Keratinocyte (primary cell): ENCODE measurements around the gene ZBTB20. TPM values are rescaled to one million over a fixed set of nuclear protein-coding genes. Genes with fewer than 3 reads are reported as not detected.

Experiments used
- DNase-seq: peaks from one replicate; pipeline ENCODE4 v3.0.0-alpha.2; 2011; ENCODE audit warnings: low read depth, missing footprints, low spot score
- FAIRE-seq: peaks from 2 replicates; lab custom pipeline; 2011; peaks lifted over from hg19 to GRCh38; lab: Jason Lieb, UNC
- H2AFZ ChIP-seq: 2 replicates; pipeline ENCODE4 v1.6.0; 2012; ENCODE audit warnings: low read length, control low read depth, inconsistent platforms; ENCODE audit not compliant: control insufficient read depth
- H3K27ac ChIP-seq: 2 replicates; pipeline ENCODE4 v1.5.1; 2011; ENCODE audit warnings: low read length; ENCODE audit not compliant: control insufficient read depth, insufficient read depth
- H3K27me3 ChIP-seq: 3 replicates; pipeline ENCODE4 v1.6.0; 2011; ENCODE audit warnings: low read length; ENCODE audit not compliant: control insufficient read depth, insufficient read depth; ENCODE audit errors: extremely low read depth
- H3K36me3 ChIP-seq, 2 experiments: 2 replicates in 1 of 2; 3 replicates in 1 of 2; pipeline ENCODE4 v1.5.1; 2011; ENCODE audit warnings: low read length in 2 of 2, mild to moderate bottlenecking in 1 of 2; ENCODE audit not compliant: control insufficient read depth in 2 of 2, insufficient read depth in 2 of 2; ENCODE audit errors: extremely low read depth in 1 of 2
- H3K4me1 ChIP-seq: 3 replicates; pipeline ENCODE4 v1.5.1; 2011; ENCODE audit warnings: low read length; ENCODE audit not compliant: control insufficient read depth, insufficient read depth; ENCODE audit errors: extremely low read depth
- H3K4me2 ChIP-seq: 3 replicates; pipeline ENCODE4 v1.6.0; 2011; ENCODE audit warnings: low read depth, low read length; ENCODE audit not compliant: control insufficient read depth, insufficient read depth; ENCODE audit errors: extremely low read depth
- H3K4me3 ChIP-seq, 3 experiments: fragments of 200-600 bp in 1 of 3; sonication (generic) in 1 of 3; 2 replicates in 2 of 3; 3 replicates in 1 of 3; pipeline ENCODE4 v1.5.1; 2011 to 2016; ENCODE audit warnings: low read length in 3 of 3, mild to moderate bottlenecking in 3 of 3, control low read depth in 2 of 3, inconsistent platforms in 1 of 3, low read depth in 1 of 3, mixed read lengths in 1 of 3, mixed run types in 1 of 3, moderate library complexity in 1 of 3; ENCODE audit not compliant: control insufficient read depth in 2 of 3, insufficient read depth in 2 of 3; ENCODE audit errors: extremely low read depth in 1 of 3
- H3K79me2 ChIP-seq: 2 replicates; pipeline ENCODE4 v1.6.0; 2012; ENCODE audit warnings: low read length; ENCODE audit not compliant: control insufficient read depth, insufficient read depth
- H3K9ac ChIP-seq: 3 replicates; pipeline ENCODE4 v1.6.0; 2011; ENCODE audit warnings: low read length; ENCODE audit not compliant: control insufficient read depth, insufficient read depth; ENCODE audit errors: extremely low read depth
- H3K9me1 ChIP-seq: 3 replicates; pipeline ENCODE4 v1.6.0; 2011; ENCODE audit warnings: low read length; ENCODE audit not compliant: control insufficient read depth, insufficient read depth; ENCODE audit errors: extremely low read depth
- H3K9me3 ChIP-seq: 2 replicates; pipeline ENCODE4 v1.5.1; 2012; ENCODE audit warnings: low read depth, low read length; ENCODE audit not compliant: control insufficient read depth
- H4K20me1 ChIP-seq: 3 replicates; pipeline ENCODE4 v1.6.0; 2011; ENCODE audit warnings: low read length; ENCODE audit not compliant: control insufficient read depth, insufficient read depth; ENCODE audit errors: extremely low read depth
- EZH2 ChIP-seq: IDR thresholded peaks from one replicate; pipeline ENCODE4 v1.6.1; 2012; ENCODE audit warnings: inconsistent platforms, mild to moderate bottlenecking, low read length, moderate library complexity
- dilution Hi-C: fragments of 300-500 bp; cut with MboI; formaldehyde crosslinking; loops from one replicate; pipeline ENCODE4 v1.7.0; 2020; ENCODE audit warnings: low sequenced_read_pairs; ENCODE audit not compliant: extremely low pct_ligation_motif_present
- polyA plus RNA-seq, 5 experiments: library from polyadenylated mRNA; depleted of rRNA in 3 of 5; stranded (reverse) in 3 of 5; stranded (forward) in 1 of 5; unstranded in 1 of 5; fragments of >200 nt; gene quantifications; 1 replicate in 1 of 5; 2 replicates in 3 of 5; 3 replicates in 1 of 5; pipeline versions ENCODE4 v1.2.1 to v1.2.3, GENCODE V29; 2011 to 2012; ENCODE audit warnings: missing spikeins in 2 of 5, low read depth in 1 of 5, low replicate concordance in 1 of 5
- TF ChIP-seq, protein P1 (sequence below), 3 experiments: IDR thresholded peaks in 1 of 3; conservative IDR thresholded peaks in 1 of 3; optimal IDR thresholded peaks in 1 of 3; 2 replicates in 2 of 3; 3 replicates in 1 of 3; pipeline versions ENCODE3 to v1.5.1; 2011; ENCODE audit warnings: low read length in 3 of 3, mild to moderate bottlenecking in 3 of 3, moderate library complexity in 2 of 3, control low read depth in 1 of 3, inconsistent platforms in 1 of 3; ENCODE audit not compliant: insufficient read depth in 2 of 3; ENCODE audit errors: extremely low read depth in 1 of 3

ZBTB20 gene
- polyA plus RNA-seq, 1 donor (not counting 4 experiments of a cell fraction or from before 2014, with no cell fraction given) = 0.52 TPM

DNA sequence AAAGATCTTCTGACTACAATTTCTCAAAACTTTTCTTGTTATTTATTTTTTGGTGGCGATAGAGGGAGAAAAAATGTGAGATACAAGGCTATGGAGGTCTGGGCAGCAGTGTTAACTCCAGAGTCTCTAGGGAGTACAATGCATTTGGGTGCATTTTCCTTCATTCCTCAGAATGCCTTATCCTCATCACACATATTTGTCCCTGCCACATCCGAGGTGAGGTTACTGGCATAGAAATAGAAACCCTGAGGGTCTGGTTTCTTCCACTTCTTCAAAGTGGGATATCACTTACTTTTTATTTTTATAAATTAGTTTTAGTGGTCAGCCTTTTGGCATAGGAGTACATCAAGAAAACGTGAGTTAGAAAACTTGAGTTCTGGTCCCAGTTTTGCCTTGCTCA is 702.9 kb downstream of the ZBTB20 start:
- no peak overlapping the region for H2AFZ ChIP-seq
- TF ChIP-seq EZH2 = no peak
- TF ChIP-seq, protein P1, sequence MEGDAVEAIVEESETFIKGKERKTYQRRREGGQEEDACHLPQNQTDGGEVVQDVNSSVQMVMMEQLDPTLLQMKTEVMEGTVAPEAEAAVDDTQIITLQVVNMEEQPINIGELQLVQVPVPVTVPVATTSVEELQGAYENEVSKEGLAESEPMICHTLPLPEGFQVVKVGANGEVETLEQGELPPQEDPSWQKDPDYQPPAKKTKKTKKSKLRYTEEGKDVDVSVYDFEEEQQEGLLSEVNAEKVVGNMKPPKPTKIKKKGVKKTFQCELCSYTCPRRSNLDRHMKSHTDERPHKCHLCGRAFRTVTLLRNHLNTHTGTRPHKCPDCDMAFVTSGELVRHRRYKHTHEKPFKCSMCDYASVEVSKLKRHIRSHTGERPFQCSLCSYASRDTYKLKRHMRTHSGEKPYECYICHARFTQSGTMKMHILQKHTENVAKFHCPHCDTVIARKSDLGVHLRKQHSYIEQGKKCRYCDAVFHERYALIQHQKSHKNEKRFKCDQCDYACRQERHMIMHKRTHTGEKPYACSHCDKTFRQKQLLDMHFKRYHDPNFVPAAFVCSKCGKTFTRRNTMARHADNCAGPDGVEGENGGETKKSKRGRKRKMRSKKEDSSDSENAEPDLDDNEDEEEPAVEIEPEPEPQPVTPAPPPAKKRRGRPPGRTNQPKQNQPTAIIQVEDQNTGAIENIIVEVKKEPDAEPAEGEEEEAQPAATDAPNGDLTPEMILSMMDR (optimal IDR thresholded peaks at IDR 0.05 in 1 of 3, IDR thresholded peaks at IDR 0.05 in 1 of 3, conservative IDR thresholded peaks at IDR 0.05 in 1 of 3; ENCODE audit: extremely low read depth in 1 of 3, insufficient read depth in 2 of 3, low read length in 3 of 3) = no peak
- dilution Hi-C loops = no loop called here
- no peaks in the 10 kb centered on the region for H3K27me3 ChIP-seq
- H3K4me2 ChIP-seq = no peak overlapping the region
- no peak for FAIRE-seq
- no peaks in the 10 kb centered on the region for H3K79me2 ChIP-seq
- no peaks in the 10 kb centered on the region for H3K4me1 ChIP-seq
- H3K9ac ChIP-seq = no peak overlapping the region
- no peaks in the 10 kb centered on the region for H3K36me3 ChIP-seq
- H3K9me3 ChIP-seq = no peaks in the 10 kb centered on the region
- H4K20me1 ChIP-seq = no peaks in the 10 kb centered on the region
- no peak overlapping the region for H3K4me3 ChIP-seq
- H3K27ac ChIP-seq = no peak overlapping the region
- no peak for DNase-seq
- H3K9me1 ChIP-seq = no peaks in the 10 kb centered on the region

DNA sequence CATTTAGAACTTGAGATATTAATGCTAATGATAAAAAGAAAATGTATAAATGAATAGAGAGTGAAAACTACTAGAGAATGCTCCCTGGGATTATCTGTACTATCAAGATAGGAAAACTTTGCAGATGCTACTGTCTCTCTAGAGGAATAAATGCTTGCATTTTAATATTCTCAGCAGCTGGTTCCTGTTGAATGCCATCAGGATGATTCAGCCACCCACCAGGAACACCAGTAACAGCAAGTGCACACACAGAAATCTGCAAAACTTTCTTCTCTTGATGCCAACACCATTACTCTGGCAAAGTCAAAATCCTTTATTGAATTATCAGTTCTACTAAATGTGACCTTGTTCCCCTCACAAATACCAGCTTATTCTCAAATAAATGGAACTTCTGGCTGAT is 704.8 kb downstream of the ZBTB20 start:
- Histone ChIP-seq H3K9me3 (no peaks in the 10 kb centered on the region), H3K36me3 (no peaks in the 10 kb centered on the region), H3K4me3 (no peak overlapping the region), H3K27me3 (no peaks in the 10 kb centered on the region), H3K4me2 (no peak overlapping the region), H4K20me1 (no peaks in the 10 kb centered on the region), H3K9me1 (no peaks in the 10 kb centered on the region), H3K79me2 (no peaks in the 10 kb centered on the region), H3K27ac (no peak overlapping the region), H3K4me1 (no peaks in the 10 kb centered on the region), H3K9ac (no peak overlapping the region), H2AFZ (no peak overlapping the region)
- dilution Hi-C loops = no loop called here
- FAIRE-seq = no peak
- DNase-seq = no peak
- TF ChIP-seq EZH2 = no peak
- TF ChIP-seq, protein P1 (optimal IDR thresholded peaks at IDR 0.05 in 1 of 3, IDR thresholded peaks at IDR 0.05 in 1 of 3, conservative IDR thresholded peaks at IDR 0.05 in 1 of 3; ENCODE audit: extremely low read depth in 1 of 3, insufficient read depth in 2 of 3, low read length in 3 of 3) = no peak
